Tibial nerve (tissue), 4 donors: ENCODE results near the gene PARD6A. TPM values are rescaled to one million over a fixed set of nuclear protein-coding genes. Genes with fewer than 3 reads are reported as not detected.
A peak's percentile ranks its signal among the peaks of the same experiment; 100 is the strongest.

ENCODE experiments used
- DNase-seq, 2 donors: peaks; one replicate each; pipeline ENCODE4 v3.0.0-alpha.2; 2019; ENCODE audit warnings: low spot score in 2 of 2
- H3K27ac ChIP-seq, 4 donors: fragments of 200-600 bp; sonication (generic) in 3 of 4; one replicate each; pipeline ENCODE4 v1.5.1; 2017 to 2019; ENCODE audit warnings: mild to moderate bottlenecking in 1 of 4
- H3K27me3 ChIP-seq, 2 donors: fragments of 200-600 bp; sonication (generic) in 1 of 2; one replicate each; pipeline versions ENCODE4 v1.5.1 to v1.6.0; 2017 to 2019
- H3K36me3 ChIP-seq, 3 donors: fragments of 200-600 bp; sonication (generic); one replicate each; pipeline ENCODE4 v1.5.1; 2018 to 2019
- H3K4me1 ChIP-seq, 4 donors: fragments of 200-600 bp; sonication (generic) in 3 of 4; one replicate each; pipeline ENCODE4 v1.5.1; 2017 to 2019
- H3K4me3 ChIP-seq, 4 donors: fragments of 200-600 bp; sonication (generic) in 3 of 4; one replicate each; pipeline ENCODE4 v1.5.1; 2017 to 2019; ENCODE audit warnings: mild to moderate bottlenecking in 1 of 4, moderate library complexity in 1 of 4
- H3K9me3 ChIP-seq, 4 donors: fragments of 200-600 bp; sonication (generic) in 3 of 4; one replicate each; pipeline ENCODE4 v1.5.1; 2017 to 2019
- EP300 ChIP-seq, 2 donors: sonication (generic); formaldehyde crosslinking; IDR thresholded peaks; one replicate each; pipeline ENCODE4 v1.6.1; 2017; ENCODE audit warnings: antibody characterized with exemption in 2 of 2, mild to moderate bottlenecking in 1 of 2
- POLR2A ChIP-seq, 2 donors: fragments of 450-650 bp; IDR thresholded peaks; one replicate each; pipeline ENCODE4 v1.6.1; 2017; ENCODE audit warnings: antibody characterized with exemption in 2 of 2, mild to moderate bottlenecking in 2 of 2, moderate library complexity in 2 of 2
- WGBS, 2 donors: methylation state at CpG; one replicate each; pipeline ENCODE4 v1.1.5; 2018; 5-methylcytosine and 5-hydroxymethylcytosine counted together
- total RNA-seq, 4 donors: library from RNA; depleted of rRNA; stranded (reverse); fragments of >200 nt; gene quantifications; one replicate each; pipeline ENCODE4 v1.1.0, GENCODE V29; 2016
- TF ChIP-seq, protein P1 (sequence below), 5 experiments: fragments of 200-600 bp in 3 of 5; fragments of 450-650 bp in 2 of 5; sonication (generic) in 3 of 5; IDR thresholded peaks; one replicate each; pipeline ENCODE4 v1.5.1; 2016 to 2019; ENCODE audit warnings: antibody characterized with exemption in 5 of 5, mild to moderate bottlenecking in 3 of 5, moderate library complexity in 2 of 5

PARD6A gene
- total RNA-seq, 4 donors from 2014 or later = 3.7 to 16.2 (median 9.9) TPM

DNA sequence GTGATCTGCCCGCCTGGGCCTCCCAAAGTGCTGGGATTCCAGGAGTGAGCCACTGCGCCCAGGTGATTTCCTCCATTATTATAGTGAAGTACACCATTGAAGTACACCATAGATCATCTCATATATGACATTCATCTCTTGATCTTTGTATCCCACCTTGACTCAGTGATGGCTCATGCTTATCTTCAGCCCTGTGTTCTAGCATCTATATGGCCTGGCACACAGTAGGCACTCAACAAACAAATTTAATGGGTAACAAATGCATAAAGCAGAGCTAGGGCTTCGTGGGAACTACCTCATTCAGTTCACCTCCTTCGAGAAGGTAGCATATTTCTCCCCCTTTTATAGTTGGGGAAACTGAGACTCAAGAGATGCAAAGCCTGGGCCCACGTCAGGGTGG, 4.8 kb downstream of the PARD6A start:
- TF ChIP-seq POLR2A (IDR thresholded peaks at IDR 0.05) (no peak), EP300 (IDR thresholded peaks at IDR 0.05) (no peak)
- TF ChIP-seq, protein P1, sequence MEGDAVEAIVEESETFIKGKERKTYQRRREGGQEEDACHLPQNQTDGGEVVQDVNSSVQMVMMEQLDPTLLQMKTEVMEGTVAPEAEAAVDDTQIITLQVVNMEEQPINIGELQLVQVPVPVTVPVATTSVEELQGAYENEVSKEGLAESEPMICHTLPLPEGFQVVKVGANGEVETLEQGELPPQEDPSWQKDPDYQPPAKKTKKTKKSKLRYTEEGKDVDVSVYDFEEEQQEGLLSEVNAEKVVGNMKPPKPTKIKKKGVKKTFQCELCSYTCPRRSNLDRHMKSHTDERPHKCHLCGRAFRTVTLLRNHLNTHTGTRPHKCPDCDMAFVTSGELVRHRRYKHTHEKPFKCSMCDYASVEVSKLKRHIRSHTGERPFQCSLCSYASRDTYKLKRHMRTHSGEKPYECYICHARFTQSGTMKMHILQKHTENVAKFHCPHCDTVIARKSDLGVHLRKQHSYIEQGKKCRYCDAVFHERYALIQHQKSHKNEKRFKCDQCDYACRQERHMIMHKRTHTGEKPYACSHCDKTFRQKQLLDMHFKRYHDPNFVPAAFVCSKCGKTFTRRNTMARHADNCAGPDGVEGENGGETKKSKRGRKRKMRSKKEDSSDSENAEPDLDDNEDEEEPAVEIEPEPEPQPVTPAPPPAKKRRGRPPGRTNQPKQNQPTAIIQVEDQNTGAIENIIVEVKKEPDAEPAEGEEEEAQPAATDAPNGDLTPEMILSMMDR (IDR thresholded peaks at IDR 0.05) = no peak
- WGBS, 2 donors = 68 to 72% methylated on average over 5 of the region's 5 CpGs
- H3K4me1 ChIP-seq = peaks cover 0 to 48% (median 32%) of the 10 kb centered on the region in 4 donors

DNA sequence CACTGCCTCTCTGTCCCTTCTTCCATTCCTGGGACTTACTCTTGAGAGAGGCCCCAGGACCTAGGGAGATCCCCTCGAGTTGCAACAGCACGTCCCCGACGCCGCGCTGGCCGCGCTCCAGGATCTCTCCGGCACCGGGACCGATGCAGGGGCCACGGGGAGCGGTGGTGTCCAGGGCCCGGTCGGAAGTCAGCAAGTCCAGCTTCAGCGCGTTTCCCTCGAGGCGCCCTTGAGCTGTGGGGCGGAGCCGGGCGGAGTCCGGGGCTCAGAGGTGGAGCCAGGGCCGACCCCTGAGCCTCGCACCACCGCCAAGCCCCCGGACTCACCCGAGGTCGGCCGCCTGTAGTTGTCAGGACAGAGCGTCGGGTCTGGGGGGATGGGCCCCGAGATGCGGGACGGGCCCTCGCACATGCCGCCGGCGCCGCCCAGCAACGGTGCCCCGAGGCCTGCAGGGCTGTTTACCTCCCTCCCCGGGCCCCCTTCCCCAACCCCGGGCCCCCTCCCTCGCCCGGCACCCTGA, 5.3 kb downstream of the PARD6A start:
- no peaks in the 10 kb centered on the region for H3K9me3 ChIP-seq
- peaks cover 0 to 46% (median 30%) of the 10 kb centered on the region in 4 donors for H3K4me1 ChIP-seq
- no peak for DNase-seq
- H3K36me3 ChIP-seq = peaks cover 0 to 32% (median 0%) of the 10 kb centered on the region in 3 donors
- H3K27ac ChIP-seq = peak overlapping the region; percentile 90 to 95 (median 92)
- TF ChIP-seq, protein P1 (IDR thresholded peaks at IDR 0.05) = no peak
- TF ChIP-seq POLR2A (IDR thresholded peaks at IDR 0.05) (no peak), EP300 (IDR thresholded peaks at IDR 0.05) (no peak)
- peak overlapping the region; percentile 67 to 83 (median 74) for H3K4me3 ChIP-seq
- H3K27me3 ChIP-seq = no peaks in the 10 kb centered on the region
- WGBS, 2 donors = 0 to 1% methylated on average over 19 to 32 of the region's 46 CpGs

More for the DNA sequence above, 4.8 kb downstream of the PARD6A start:
- Histone ChIP-seq H3K27ac (peak overlapping the region in 3 of 4 donors; percentile 90 to 95 (median 91)), H3K36me3 (peaks cover 0 to 32% (median 0%) of the 10 kb centered on the region in 3 donors), H3K4me3 (peak overlapping the region in 3 of 4 donors; percentile 67 to 83 (median 79)), H3K9me3 (no peaks in the 10 kb centered on the region), H3K27me3 (no peaks in the 10 kb centered on the region)
- DNase-seq = no peak

- Histone ChIP-seq H3K36me3 (peaks cover 0 to 32% (median 0%) of the 10 kb centered on the region in 3 donors), H3K4me1 (peaks cover 0 to 39% (median 25%) of the 10 kb centered on the region in 4 donors), H3K4me3 (peak within 1 kb of the TSS; percentile 67 to 83 (median 74)), H3K9me3 (no peaks in the 10 kb centered on the region), H3K27ac (peak within 1 kb of the TSS; percentile 90 to 95 (median 92)), H3K27me3 (no peaks in the 10 kb centered on the region)
- 3 to 7% methylated on average over 45 to 60 of the region's 78 CpGs for whole genome bisulfite sequencing, 2 donors
- TF ChIP-seq EP300 (IDR thresholded peaks at IDR 0.05) (peak; percentile 67 to 78), POLR2A (IDR thresholded peaks at IDR 0.05) (peak in 1 of 2 donors; percentile 40)
- TF ChIP-seq, protein P1 (IDR thresholded peaks at IDR 0.05) = peak in 1 of 5 experiments; percentile 10
- peak; percentile 64 to 68 for DNase-seq
Measured at GRCh38 chr16:67666559-67667452, 6.0 kb downstream of the PARD6A start, which contains the start of the genes C16orf86 and ENKD1. Gene C16orf86 (plus strand): TSS chr16:67666814. CDS start chr16:67666971, 157 bp downstream. Gene ENKD1 (minus strand): TSS chr16:67666750. CDS start chr16:67666442, 308 bp downstream.

- no peak for TF ChIP-seq POLR2A (IDR thresholded peaks at IDR 0.05)
- H3K27ac ChIP-seq = peak overlapping the region; percentile 90 to 95 (median 92)
- H3K4me3 ChIP-seq = peak overlapping the region; percentile 67 to 83 (median 74)
- WGBS, 2 donors = 23 to 49% methylated on average over 5 to 8 of the region's 10 CpGs
- no peaks in the 10 kb centered on the region for H3K27me3 ChIP-seq
- peaks cover 0 to 26% (median 0%) of the 10 kb centered on the region in 3 donors for H3K36me3 ChIP-seq
- H3K4me1 ChIP-seq = peaks cover 0 to 40% (median 25%) of the 10 kb centered on the region in 4 donors
- DNase-seq = no peak
- H3K9me3 ChIP-seq = no peaks in the 10 kb centered on the region
Measured at GRCh38 chr16:67667453-67667816, 6.7 kb downstream of the PARD6A start.

DNA sequence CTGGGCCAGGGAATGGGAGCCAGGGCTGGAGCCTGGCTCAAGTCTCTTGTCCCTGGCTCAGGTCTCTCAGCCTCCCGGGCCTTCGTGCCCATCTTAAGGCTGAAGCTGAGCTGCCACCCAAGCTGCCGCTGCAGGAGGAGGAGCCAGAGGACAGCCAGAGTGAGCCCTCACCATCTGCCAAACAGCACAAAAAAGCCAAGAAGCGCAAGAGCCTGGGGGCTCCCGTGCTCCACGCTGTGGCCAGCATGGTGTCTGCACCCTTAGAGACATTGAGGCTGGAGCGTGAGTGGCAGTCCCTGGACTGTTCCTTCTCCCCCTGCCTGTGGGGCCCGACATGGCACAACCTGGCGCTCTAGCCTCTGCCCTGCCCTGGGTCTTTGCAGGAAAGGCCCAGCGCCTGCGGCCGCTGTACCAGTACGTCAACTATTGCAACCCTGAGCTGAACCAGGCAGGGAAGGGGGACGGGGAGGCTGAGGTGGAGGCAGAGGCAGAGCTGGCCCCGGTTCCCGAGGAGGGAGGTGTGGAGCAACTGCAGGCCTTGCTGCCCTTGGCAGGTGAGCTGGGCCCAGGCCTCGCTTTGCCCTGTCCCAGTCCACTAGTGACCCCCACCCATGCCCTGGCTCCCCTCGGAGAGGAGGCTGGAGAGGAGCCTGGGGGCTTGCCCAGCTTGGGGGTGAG, 7.2 kb downstream of the PARD6A start:
- peak; percentile 67 to 71 for DNase-seq
- peak overlapping the region in 3 of 4 donors; percentile 70 to 83 (median 79) for H3K4me3 ChIP-seq
- H3K4me1 ChIP-seq = peaks cover 0 to 45% (median 27%) of the 10 kb centered on the region in 4 donors

More for the DNA sequence above, 7.2 kb downstream of the PARD6A start:
- peak overlapping the region; percentile 90 to 95 (median 92) for H3K27ac ChIP-seq
- WGBS, 2 donors = 16 to 35% methylated on average over 10 to 15 of the region's 18 CpGs
- no peaks in the 10 kb centered on the region for H3K9me3 ChIP-seq
- H3K36me3 ChIP-seq = peaks cover 0 to 21% (median 0%) of the 10 kb centered on the region in 3 donors
- TF ChIP-seq POLR2A (IDR thresholded peaks at IDR 0.05) (peak in 1 of 2 donors; percentile 25), EP300 (IDR thresholded peaks at IDR 0.05) (peak in 1 of 2 donors; percentile 70)
- TF ChIP-seq, protein P1 (IDR thresholded peaks at IDR 0.05) = peak; percentile 65 to 95 (median 86)
- no peaks in the 10 kb centered on the region for H3K27me3 ChIP-seq
